ENCODE data around the gene UBE2E2.

Gene UBE2E2

GRCh38 chr3:23201154-23201838 is 1.8 kb upstream of the UBE2E2 start:
- H3K4me3 ChIP-seq (ENCODE audit: low read length) = no peak overlapping the region
- H3K4me1 ChIP-seq (ENCODE audit: control insufficient read depth, insufficient read depth, low read length) = peaks cover 8% of the 10 kb centered on the region
- H3K9ac ChIP-seq (ENCODE audit: low read length) = no peak overlapping the region
- H3K36me3 ChIP-seq (ENCODE audit: control insufficient read depth, insufficient read depth, low read length) = no peaks in the 10 kb centered on the region
- H3K27ac ChIP-seq (ENCODE audit: low read depth, low read length) = no peak overlapping the region
- H3K27me3 ChIP-seq (ENCODE audit: control insufficient read depth, insufficient read depth, low read length) = no peaks in the 10 kb centered on the region

GRCh38 chr3:23202203-23202920 is 765 bp upstream of the UBE2E2 start:
- Histone ChIP-seq H3K36me3 (ENCODE audit: control insufficient read depth, insufficient read depth, low read length) (no peaks in the 10 kb centered on the region), H3K4me3 (ENCODE audit: low read length) (peak overlapping the region; percentile 85), H3K27me3 (ENCODE audit: control insufficient read depth, insufficient read depth, low read length) (no peaks in the 10 kb centered on the region), H3K27ac (ENCODE audit: low read depth, low read length) (peak overlapping the region; percentile 80), H3K9ac (ENCODE audit: low read length) (peak overlapping the region; percentile 72), H3K4me1 (ENCODE audit: control insufficient read depth, insufficient read depth, low read length) (peaks cover 8% of the 10 kb centered on the region)

- peaks cover 8% of the 10 kb centered on the region for H3K4me1 ChIP-seq (ENCODE audit: control insufficient read depth, insufficient read depth, low read length)
- H3K36me3 ChIP-seq (ENCODE audit: control insufficient read depth, insufficient read depth, low read length) = no peaks in the 10 kb centered on the region
- H3K4me3 ChIP-seq (ENCODE audit: low read length) = peak overlapping the region; percentile 89
- H3K9ac ChIP-seq (ENCODE audit: low read length) = peak overlapping the region; percentile 58
- no peaks in the 10 kb centered on the region for H3K27me3 ChIP-seq (ENCODE audit: control insufficient read depth, insufficient read depth, low read length)
- peak overlapping the region; percentile 71 for H3K27ac ChIP-seq (ENCODE audit: low read depth, low read length)
Measured at GRCh38 chr3:23203708-23204330, 692 bp downstream of the UBE2E2 start.

- Histone ChIP-seq H3K27me3 (ENCODE audit: control insufficient read depth, insufficient read depth, low read length) (no peaks in the 10 kb centered on the region), H3K4me3 (ENCODE audit: low read length) (no peak overlapping the region), H3K27ac (ENCODE audit: low read depth, low read length) (no peak overlapping the region), H3K4me1 (ENCODE audit: control insufficient read depth, insufficient read depth, low read length) (peaks cover 8% of the 10 kb centered on the region), H3K36me3 (ENCODE audit: control insufficient read depth, insufficient read depth, low read length) (no peaks in the 10 kb centered on the region), H3K9ac (ENCODE audit: low read length) (no peak overlapping the region)
Measured at GRCh38 chr3:23206366-23206765, 3.2 kb downstream of the UBE2E2 start.

GRCh38 chr3:23209103-23209502 is 6.0 kb downstream of the UBE2E2 start:
- H3K36me3 ChIP-seq (ENCODE audit: control insufficient read depth, insufficient read depth, low read length) = no peaks in the 10 kb centered on the region
- H3K27ac ChIP-seq (ENCODE audit: low read depth, low read length) = no peak overlapping the region

GRCh38 chr3:23209747-23210487 is 6.8 kb downstream of the UBE2E2 start:
- H3K36me3 ChIP-seq (ENCODE audit: control insufficient read depth, insufficient read depth, low read length) = no peaks in the 10 kb centered on the region
- H3K27ac ChIP-seq (ENCODE audit: low read depth, low read length) = no peak overlapping the region
- no peak overlapping the region for H3K9ac ChIP-seq (ENCODE audit: low read length)
- H3K27me3 ChIP-seq (ENCODE audit: control insufficient read depth, insufficient read depth, low read length) = no peaks in the 10 kb centered on the region
- H3K4me3 ChIP-seq (ENCODE audit: low read length) = no peak overlapping the region
- H3K4me1 ChIP-seq (ENCODE audit: control insufficient read depth, insufficient read depth, low read length) = peaks cover under 1% of the 10 kb centered on the region

More at GRCh38 chr3:23209103-23209502, 6.0 kb downstream of the UBE2E2 start:
- H3K4me3 ChIP-seq (ENCODE audit: low read length) = no peak overlapping the region
- peaks cover 5% of the 10 kb centered on the region for H3K4me1 ChIP-seq (ENCODE audit: control insufficient read depth, insufficient read depth, low read length)
- H3K9ac ChIP-seq (ENCODE audit: low read length) = no peak overlapping the region
- H3K27me3 ChIP-seq (ENCODE audit: control insufficient read depth, insufficient read depth, low read length) = no peaks in the 10 kb centered on the region

GRCh38 chr3:23213813-23214212 is 10.7 kb downstream of the UBE2E2 start:
- no peaks in the 10 kb centered on the region for H3K36me3 ChIP-seq (ENCODE audit: control insufficient read depth, insufficient read depth, low read length)
- no peak overlapping the region for H3K4me3 ChIP-seq (ENCODE audit: low read length)
- no peaks in the 10 kb centered on the region for H3K27me3 ChIP-seq (ENCODE audit: control insufficient read depth, insufficient read depth, low read length)
- H3K9ac ChIP-seq (ENCODE audit: low read length) = no peak overlapping the region
- no peaks in the 10 kb centered on the region for H3K4me1 ChIP-seq (ENCODE audit: control insufficient read depth, insufficient read depth, low read length)
- no peak overlapping the region for H3K27ac ChIP-seq (ENCODE audit: low read depth, low read length)

GRCh38 chr3:23217872-23218554 is 14.9 kb downstream of the UBE2E2 start:
- Histone ChIP-seq H3K9ac (ENCODE audit: low read length) (no peak overlapping the region), H3K4me3 (ENCODE audit: low read length) (no peak overlapping the region), H3K27me3 (ENCODE audit: control insufficient read depth, insufficient read depth, low read length) (no peaks in the 10 kb centered on the region), H3K4me1 (ENCODE audit: control insufficient read depth, insufficient read depth, low read length) (no peaks in the 10 kb centered on the region), H3K27ac (ENCODE audit: low read depth, low read length) (no peak overlapping the region), H3K36me3 (ENCODE audit: control insufficient read depth, insufficient read depth, low read length) (no peaks in the 10 kb centered on the region)

- Histone ChIP-seq H3K27ac (ENCODE audit: low read depth, low read length) (no peak overlapping the region), H3K4me3 (ENCODE audit: low read length) (no peak overlapping the region), H3K4me1 (ENCODE audit: control insufficient read depth, insufficient read depth, low read length) (no peaks in the 10 kb centered on the region), H3K9ac (ENCODE audit: low read length) (no peak overlapping the region), H3K27me3 (ENCODE audit: control insufficient read depth, insufficient read depth, low read length) (no peaks in the 10 kb centered on the region), H3K36me3 (ENCODE audit: control insufficient read depth, insufficient read depth, low read length) (no peaks in the 10 kb centered on the region)
Measured at GRCh38 chr3:23219117-23219516, 16.0 kb downstream of the UBE2E2 start.

GRCh38 chr3:23219552-23219951 is 16.4 kb downstream of the UBE2E2 start:
- Histone ChIP-seq H3K9ac (ENCODE audit: low read length) (no peak overlapping the region), H3K36me3 (ENCODE audit: control insufficient read depth, insufficient read depth, low read length) (no peaks in the 10 kb centered on the region), H3K4me1 (ENCODE audit: control insufficient read depth, insufficient read depth, low read length) (no peaks in the 10 kb centered on the region), H3K27ac (ENCODE audit: low read depth, low read length) (no peak overlapping the region), H3K27me3 (ENCODE audit: control insufficient read depth, insufficient read depth, low read length) (no peaks in the 10 kb centered on the region), H3K4me3 (ENCODE audit: low read length) (no peak overlapping the region)

GRCh38 chr3:23221136-23221535 is 18.0 kb downstream of the UBE2E2 start:
- Histone ChIP-seq H3K4me3 (ENCODE audit: low read length) (no peak overlapping the region), H3K4me1 (ENCODE audit: control insufficient read depth, insufficient read depth, low read length) (no peaks in the 10 kb centered on the region), H3K36me3 (ENCODE audit: control insufficient read depth, insufficient read depth, low read length) (no peaks in the 10 kb centered on the region), H3K27me3 (ENCODE audit: control insufficient read depth, insufficient read depth, low read length) (no peaks in the 10 kb centered on the region), H3K9ac (ENCODE audit: low read length) (no peak overlapping the region), H3K27ac (ENCODE audit: low read depth, low read length) (no peak overlapping the region)

- Histone ChIP-seq H3K4me3 (ENCODE audit: low read length) (no peak overlapping the region), H3K36me3 (ENCODE audit: control insufficient read depth, insufficient read depth, low read length) (no peaks in the 10 kb centered on the region), H3K9ac (ENCODE audit: low read length) (no peak overlapping the region), H3K4me1 (ENCODE audit: control insufficient read depth, insufficient read depth, low read length) (peaks cover 4% of the 10 kb centered on the region), H3K27me3 (ENCODE audit: control insufficient read depth, insufficient read depth, low read length) (no peaks in the 10 kb centered on the region), H3K27ac (ENCODE audit: low read depth, low read length) (no peak overlapping the region)
Measured at GRCh38 chr3:23232016-23232415, 28.9 kb downstream of the UBE2E2 start.

Measured in rectal smooth muscle tissue (tissue), 1 donor.